HEK293 (cell line): ENCODE data around the gene PAQR5.

Experiments
- ZFP3 ChIP-seq: fragments of 450-650 bp; formaldehyde crosslinking; IDR thresholded peaks from 2 replicates; pipeline ENCODE4 v1.5.1; 2016; ENCODE audit warnings: low read depth, missing biosample characterization, missing genetic modification characterization
- ZNF133 ChIP-seq: fragments of 450-650 bp; formaldehyde crosslinking; IDR thresholded peaks from 2 replicates; pipeline ENCODE4 v1.5.1; 2016; ENCODE audit warnings: missing biosample characterization, missing genetic modification characterization
- ZNF221 ChIP-seq: fragments of 450-650 bp; formaldehyde crosslinking; IDR thresholded peaks from 2 replicates; pipeline ENCODE4 v1.5.1; 2017; ENCODE audit warnings: missing biosample characterization, missing genetic modification characterization, borderline replicate concordance
- ZNF548 ChIP-seq: fragments of 450-650 bp; formaldehyde crosslinking; IDR thresholded peaks from 2 replicates; pipeline ENCODE4 v1.5.1; 2016; ENCODE audit warnings: missing biosample characterization, missing genetic modification characterization
- TF ChIP-seq, protein P1 (sequence below): fragments of 450-650 bp; formaldehyde crosslinking; IDR thresholded peaks from 2 replicates; pipeline ENCODE4 v1.5.1; 2017; ENCODE audit warnings: missing biosample characterization, mild to moderate bottlenecking, missing genetic modification characterization, moderate library complexity
- TF ChIP-seq, protein P2 (sequence below): fragments of 450-650 bp; formaldehyde crosslinking; IDR thresholded peaks from 2 replicates; pipeline ENCODE4 v1.5.1; 2016; ENCODE audit warnings: missing biosample characterization, missing genetic modification characterization
- TF ChIP-seq, protein P3 (sequence below): fragments of 450-650 bp; formaldehyde crosslinking; IDR thresholded peaks from 2 replicates; pipeline ENCODE4 v1.5.1; 2016; ENCODE audit warnings: missing biosample characterization, missing genetic modification characterization
- TF ChIP-seq, protein P4 (sequence below): fragments of 450-650 bp; formaldehyde crosslinking; IDR thresholded peaks from 2 replicates; pipeline ENCODE4 v1.5.1; 2016; ENCODE audit warnings: missing biosample characterization, missing genetic modification characterization, low read depth
- TF ChIP-seq, protein P5 (sequence below): fragments of 450-650 bp; formaldehyde crosslinking; IDR thresholded peaks from 2 replicates; pipeline ENCODE4 v1.5.1; 2016; ENCODE audit warnings: missing biosample characterization, missing genetic modification characterization, low read depth
- TF ChIP-seq, protein P6 (sequence below): fragments of 450-650 bp; formaldehyde crosslinking; IDR thresholded peaks from 2 replicates; pipeline ENCODE4 v1.5.0; 2017; ENCODE audit warnings: missing biosample characterization, missing genetic modification characterization, borderline replicate concordance

DNA sequence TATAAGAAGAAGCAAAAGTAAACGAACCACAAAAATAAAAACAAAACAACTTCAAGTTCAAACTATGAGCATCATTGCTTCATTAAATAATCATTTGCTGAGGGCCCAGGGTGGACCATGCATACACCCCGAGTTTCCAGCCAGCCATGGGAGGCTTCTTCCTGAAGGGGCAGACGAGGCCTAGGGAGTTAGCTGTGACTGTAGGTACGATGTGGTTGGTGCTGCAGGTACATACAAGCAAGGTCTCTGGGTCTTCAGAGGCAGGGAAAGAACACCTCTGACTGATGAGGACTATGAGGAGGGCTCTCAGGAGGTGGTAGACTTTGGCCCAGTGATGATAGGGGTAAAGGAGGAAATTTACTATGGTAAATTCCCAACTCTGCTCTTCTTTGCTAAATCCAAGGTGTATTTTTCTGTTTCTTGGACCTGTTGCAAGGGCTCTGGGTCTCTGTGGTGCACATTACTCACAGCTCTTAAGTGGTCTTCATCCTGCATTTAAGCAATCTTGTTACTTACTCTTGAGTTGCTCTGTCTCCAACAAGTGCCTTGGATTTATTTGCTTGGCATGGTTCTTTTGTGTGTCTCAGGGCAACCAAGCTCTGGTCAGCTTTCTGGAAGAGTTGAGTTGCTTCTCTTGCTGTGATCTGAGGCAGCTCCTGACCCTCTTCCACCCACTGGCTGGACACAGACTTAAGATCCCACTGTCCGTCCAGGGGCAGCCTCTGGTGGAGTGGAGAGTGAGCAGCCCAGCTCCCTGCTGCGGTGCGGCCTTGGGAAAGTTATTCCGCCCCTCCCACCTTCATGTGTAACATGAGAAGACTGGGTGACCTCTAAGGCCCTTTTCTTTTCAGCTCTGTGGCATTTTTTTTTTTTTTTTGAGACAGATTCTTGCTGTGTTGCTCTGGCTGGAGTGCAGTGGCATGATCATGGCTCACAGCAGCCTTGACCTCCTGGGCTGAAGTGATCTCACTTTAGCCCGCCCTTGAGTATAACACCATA lies 59.4 kb downstream of the PAQR5 start:
- no peak for TF ChIP-seq ZNF133
- TF ChIP-seq, protein P1, sequence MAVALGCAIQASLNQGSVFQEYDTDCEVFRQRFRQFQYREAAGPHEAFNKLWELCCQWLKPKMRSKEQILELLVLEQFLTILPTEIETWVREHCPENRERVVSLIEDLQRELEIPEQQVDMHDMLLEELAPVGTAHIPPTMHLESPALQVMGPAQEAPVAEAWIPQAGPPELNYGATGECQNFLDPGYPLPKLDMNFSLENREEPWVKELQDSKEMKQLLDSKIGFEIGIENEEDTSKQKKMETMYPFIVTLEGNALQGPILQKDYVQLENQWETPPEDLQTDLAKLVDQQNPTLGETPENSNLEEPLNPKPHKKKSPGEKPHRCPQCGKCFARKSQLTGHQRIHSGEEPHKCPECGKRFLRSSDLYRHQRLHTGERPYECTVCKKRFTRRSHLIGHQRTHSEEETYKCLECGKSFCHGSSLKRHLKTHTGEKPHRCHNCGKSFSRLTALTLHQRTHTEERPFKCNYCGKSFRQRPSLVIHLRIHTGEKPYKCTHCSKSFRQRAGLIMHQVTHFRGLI (tag by site-specific recombination): no peak
- no peak for TF ChIP-seq ZFP3 (tag by site-specific recombination)
- TF ChIP-seq, protein P2, sequence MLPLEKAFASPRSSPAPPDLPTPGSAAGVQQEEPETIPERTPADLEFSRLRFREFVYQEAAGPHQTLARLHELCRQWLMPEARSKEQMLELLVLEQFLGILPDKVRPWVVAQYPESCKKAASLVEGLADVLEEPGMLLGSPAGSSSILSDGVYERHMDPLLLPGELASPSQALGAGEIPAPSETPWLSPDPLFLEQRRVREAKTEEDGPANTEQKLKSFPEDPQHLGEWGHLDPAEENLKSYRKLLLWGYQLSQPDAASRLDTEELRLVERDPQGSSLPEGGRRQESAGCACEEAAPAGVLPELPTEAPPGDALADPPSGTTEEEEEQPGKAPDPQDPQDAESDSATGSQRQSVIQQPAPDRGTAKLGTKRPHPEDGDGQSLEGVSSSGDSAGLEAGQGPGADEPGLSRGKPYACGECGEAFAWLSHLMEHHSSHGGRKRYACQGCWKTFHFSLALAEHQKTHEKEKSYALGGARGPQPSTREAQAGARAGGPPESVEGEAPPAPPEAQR (tag by site-specific recombination): no peak
- no peak for TF ChIP-seq ZNF221
- TF ChIP-seq ZNF548 (tag by site-specific recombination): no peak
- TF ChIP-seq, protein P3, sequence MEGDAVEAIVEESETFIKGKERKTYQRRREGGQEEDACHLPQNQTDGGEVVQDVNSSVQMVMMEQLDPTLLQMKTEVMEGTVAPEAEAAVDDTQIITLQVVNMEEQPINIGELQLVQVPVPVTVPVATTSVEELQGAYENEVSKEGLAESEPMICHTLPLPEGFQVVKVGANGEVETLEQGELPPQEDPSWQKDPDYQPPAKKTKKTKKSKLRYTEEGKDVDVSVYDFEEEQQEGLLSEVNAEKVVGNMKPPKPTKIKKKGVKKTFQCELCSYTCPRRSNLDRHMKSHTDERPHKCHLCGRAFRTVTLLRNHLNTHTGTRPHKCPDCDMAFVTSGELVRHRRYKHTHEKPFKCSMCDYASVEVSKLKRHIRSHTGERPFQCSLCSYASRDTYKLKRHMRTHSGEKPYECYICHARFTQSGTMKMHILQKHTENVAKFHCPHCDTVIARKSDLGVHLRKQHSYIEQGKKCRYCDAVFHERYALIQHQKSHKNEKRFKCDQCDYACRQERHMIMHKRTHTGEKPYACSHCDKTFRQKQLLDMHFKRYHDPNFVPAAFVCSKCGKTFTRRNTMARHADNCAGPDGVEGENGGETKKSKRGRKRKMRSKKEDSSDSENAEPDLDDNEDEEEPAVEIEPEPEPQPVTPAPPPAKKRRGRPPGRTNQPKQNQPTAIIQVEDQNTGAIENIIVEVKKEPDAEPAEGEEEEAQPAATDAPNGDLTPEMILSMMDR (tag by site-specific recombination): no peak
- TF ChIP-seq, protein P4, sequence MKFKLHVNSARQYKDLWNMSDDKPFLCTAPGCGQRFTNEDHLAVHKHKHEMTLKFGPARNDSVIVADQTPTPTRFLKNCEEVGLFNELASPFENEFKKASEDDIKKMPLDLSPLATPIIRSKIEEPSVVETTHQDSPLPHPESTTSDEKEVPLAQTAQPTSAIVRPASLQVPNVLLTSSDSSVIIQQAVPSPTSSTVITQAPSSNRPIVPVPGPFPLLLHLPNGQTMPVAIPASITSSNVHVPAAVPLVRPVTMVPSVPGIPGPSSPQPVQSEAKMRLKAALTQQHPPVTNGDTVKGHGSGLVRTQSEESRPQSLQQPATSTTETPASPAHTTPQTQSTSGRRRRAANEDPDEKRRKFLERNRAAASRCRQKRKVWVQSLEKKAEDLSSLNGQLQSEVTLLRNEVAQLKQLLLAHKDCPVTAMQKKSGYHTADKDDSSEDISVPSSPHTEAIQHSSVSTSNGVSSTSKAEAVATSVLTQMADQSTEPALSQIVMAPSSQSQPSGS: no peak
- TF ChIP-seq, protein P5, sequence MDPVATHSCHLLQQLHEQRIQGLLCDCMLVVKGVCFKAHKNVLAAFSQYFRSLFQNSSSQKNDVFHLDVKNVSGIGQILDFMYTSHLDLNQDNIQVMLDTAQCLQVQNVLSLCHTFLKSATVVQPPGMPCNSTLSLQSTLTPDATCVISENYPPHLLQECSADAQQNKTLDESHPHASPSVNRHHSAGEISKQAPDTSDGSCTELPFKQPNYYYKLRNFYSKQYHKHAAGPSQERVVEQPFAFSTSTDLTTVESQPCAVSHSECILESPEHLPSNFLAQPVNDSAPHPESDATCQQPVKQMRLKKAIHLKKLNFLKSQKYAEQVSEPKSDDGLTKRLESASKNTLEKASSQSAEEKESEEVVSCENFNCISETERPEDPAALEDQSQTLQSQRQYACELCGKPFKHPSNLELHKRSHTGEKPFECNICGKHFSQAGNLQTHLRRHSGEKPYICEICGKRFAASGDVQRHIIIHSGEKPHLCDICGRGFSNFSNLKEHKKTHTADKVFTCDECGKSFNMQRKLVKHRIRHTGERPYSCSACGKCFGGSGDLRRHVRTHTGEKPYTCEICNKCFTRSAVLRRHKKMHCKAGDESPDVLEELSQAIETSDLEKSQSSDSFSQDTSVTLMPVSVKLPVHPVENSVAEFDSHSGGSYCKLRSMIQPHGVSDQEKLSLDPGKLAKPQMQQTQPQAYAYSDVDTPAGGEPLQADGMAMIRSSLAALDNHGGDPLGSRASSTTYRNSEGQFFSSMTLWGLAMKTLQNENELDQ (tag by site-specific recombination): no peak
- TF ChIP-seq, protein P6, sequence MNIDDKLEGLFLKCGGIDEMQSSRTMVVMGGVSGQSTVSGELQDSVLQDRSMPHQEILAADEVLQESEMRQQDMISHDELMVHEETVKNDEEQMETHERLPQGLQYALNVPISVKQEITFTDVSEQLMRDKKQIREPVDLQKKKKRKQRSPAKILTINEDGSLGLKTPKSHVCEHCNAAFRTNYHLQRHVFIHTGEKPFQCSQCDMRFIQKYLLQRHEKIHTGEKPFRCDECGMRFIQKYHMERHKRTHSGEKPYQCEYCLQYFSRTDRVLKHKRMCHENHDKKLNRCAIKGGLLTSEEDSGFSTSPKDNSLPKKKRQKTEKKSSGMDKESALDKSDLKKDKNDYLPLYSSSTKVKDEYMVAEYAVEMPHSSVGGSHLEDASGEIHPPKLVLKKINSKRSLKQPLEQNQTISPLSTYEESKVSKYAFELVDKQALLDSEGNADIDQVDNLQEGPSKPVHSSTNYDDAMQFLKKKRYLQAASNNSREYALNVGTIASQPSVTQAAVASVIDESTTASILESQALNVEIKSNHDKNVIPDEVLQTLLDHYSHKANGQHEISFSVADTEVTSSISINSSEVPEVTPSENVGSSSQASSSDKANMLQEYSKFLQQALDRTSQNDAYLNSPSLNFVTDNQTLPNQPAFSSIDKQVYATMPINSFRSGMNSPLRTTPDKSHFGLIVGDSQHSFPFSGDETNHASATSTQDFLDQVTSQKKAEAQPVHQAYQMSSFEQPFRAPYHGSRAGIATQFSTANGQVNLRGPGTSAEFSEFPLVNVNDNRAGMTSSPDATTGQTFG (tag by site-specific recombination): no peak
